Stomach (tissue), 9 donors: ENCODE data around the gene PIK3R4. TPM values are rescaled to one million over a fixed set of nuclear protein-coding genes. Genes with fewer than 3 reads are reported as not detected.

Experiments
- DNase-seq, 2 donors: peaks; one replicate each; pipeline versions ENCODE4 v3.0.0 to v3.0.0-alpha.2; 2013 to 2019
- H3K27ac ChIP-seq, 5 donors: fragments of 200-600 bp in 4 of 5; sonication (generic) in 4 of 5; one replicate each; pipeline ENCODE4 v1.5.1; 2013 to 2019; ENCODE audit warnings: mild to moderate bottlenecking in 1 of 5, moderate library complexity in 1 of 5
- H3K27me3 ChIP-seq, 3 donors: fragments of 200-600 bp; sonication (generic); one replicate each; pipeline ENCODE4 v1.5.1; 2017 to 2019; ENCODE audit warnings: mixed run types in 1 of 3
- H3K36me3 ChIP-seq, 4 donors: fragments of 200-600 bp; sonication (generic); 1 replicate in 3 of 4; 2 replicates in 1 of 4; pipeline ENCODE4 v1.5.1; 2016 to 2019
- H3K4me1 ChIP-seq, 4 donors: fragments of 200-600 bp; sonication (generic); one replicate each; pipeline ENCODE4 v1.5.1; 2016 to 2019
- H3K4me3 ChIP-seq, 4 donors: fragments of 200-600 bp; sonication (generic) in 3 of 4; one replicate each; pipeline ENCODE4 v1.5.1; 2016 to 2019; ENCODE audit warnings: mild to moderate bottlenecking in 1 of 4
- H3K9me3 ChIP-seq, 4 donors: fragments of 200-600 bp; sonication (generic); one replicate each; pipeline ENCODE4 v1.5.1; 2016 to 2019
- CTCF ChIP-seq, 7 experiments: fragments of 450-650 bp in 4 of 7; fragments of 200-600 bp in 3 of 7; sonication (generic) in 3 of 7; IDR thresholded peaks; one replicate each; pipeline ENCODE4 v1.5.1; 2016 to 2019; ENCODE audit warnings: antibody characterized with exemption in 7 of 7, control low read depth in 2 of 7, mild to moderate bottlenecking in 1 of 7
- EP300 ChIP-seq: sonication (generic); formaldehyde crosslinking; IDR thresholded peaks from one replicate; pipeline ENCODE4 v1.6.1; 2017; ENCODE audit warnings: antibody characterized with exemption
- POLR2A ChIP-seq, 4 donors: fragments of 450-650 bp; IDR thresholded peaks; one replicate each; pipeline ENCODE4 v1.6.1; 2016; ENCODE audit warnings: antibody characterized with exemption in 4 of 4, control low read depth in 2 of 4, mild to moderate bottlenecking in 1 of 4, moderate library complexity in 1 of 4
- POLR2AphosphoS5 ChIP-seq, 3 donors: sonication (generic); formaldehyde crosslinking; IDR thresholded peaks; one replicate each; pipeline ENCODE4 v1.6.1; 2016; ENCODE audit warnings: antibody characterized with exemption in 3 of 3
- WGBS, 5 donors: extraction: QIAGEN DNeasy Blood & Tissue Kit in 3 of 5; methylation state at CpG; one replicate each; pipeline versions ENCODE4 v1.1.5 to v1.1.7; 2013 to 2018; 5-methylcytosine and 5-hydroxymethylcytosine counted together
- intact Hi-C: fragments of 100-400 bp; cut with DNase I; formaldehyde crosslinking; loops from one replicate; pipeline ENCODE4 v1.15.1; 2023; ENCODE audit warnings: low total_unique reads
- polyA plus RNA-seq, 3 donors: library from polyadenylated mRNA; stranded (reverse); fragments of 200-250 nt; gene quantifications; one replicate each; pipeline ENCODE4 v1.2.3, GENCODE V29; 2013
- total RNA-seq, 5 donors: library from RNA; depleted of rRNA; stranded (reverse); fragments of >200 nt; gene quantifications; one replicate each; pipeline versions ENCODE4 v1.1.0 to v1.2.3, GENCODE V29; 2014 to 2016
- donor health status: healthy with polysubstance abuse.
- donor health status: Bipolar disorder and iron deficiency.
- donor health status: healthy.

The PIK3R4 gene
- total and polyA plus RNA-seq, 8 donors = 6.4 to 45.5 (median 19.7) TPM

GRCh38 chr3:130635285-130635684 lies 111.3 kb downstream of the PIK3R4 start:
- Histone ChIP-seq H3K27me3 (no peaks in the 10 kb centered on the region), H3K9me3 (no peaks in the 10 kb centered on the region), H3K4me1 (no peaks in the 10 kb centered on the region), H3K27ac (no peak overlapping the region), H3K4me3 (no peak overlapping the region), H3K36me3 (no peaks in the 10 kb centered on the region)
- WGBS, 5 donors = 58 to 78% (median 76%) methylated on average over 2 of the region's 2 CpGs
- intact Hi-C loops = no loop called here
- no peak for DNase-seq
- TF ChIP-seq EP300 = no peak
- no peak for TF ChIP-seq POLR2AphosphoS5 (IDR thresholded peaks at IDR 0.05)
- TF ChIP-seq CTCF (IDR thresholded peaks at IDR 0.05) = no peak
- no peak for TF ChIP-seq POLR2A (IDR thresholded peaks at IDR 0.05)

Other genes with a start within 250 kb of the PIK3R4 start
- gene COL6A6, start 229.7 kb downstream of the PIK3R4 start, total RNA-seq = 1 to 10 TPM in 1 of 5 donors, not detected in 4; 7.0 TPM
- not detected for gene COL6A6, start 229.7 kb downstream of the PIK3R4 start, polyA plus RNA-seq
- gene ATP2C1, start 147.3 kb upstream of the PIK3R4 start, total RNA-seq = 100 to 1,000 TPM in 1 of 5 donors, 10 to 100 TPM in 4; 20.5 to 114 (median 44.2) TPM
- gene ATP2C1, start 147.3 kb upstream of the PIK3R4 start, polyA plus RNA-seq = 10 to 100 TPM; 10.5 to 22.2 (median 13.9) TPM